K562 (cell line): Measurements from ENCODE around the gene LSM11. TPM values are rescaled to one million over a fixed set of nuclear protein-coding genes. Genes with fewer than 3 reads are reported as not detected.
A peak's percentile ranks its signal among the peaks of the same experiment; 100 is the strongest.

ENCODE experiments used
- BACH1 ChIP-seq: fragments of 200-800 bp; sonication (Bioruptor generic); IDR thresholded peaks from 2 replicates; pipeline ENCODE4 v1.6.1; 2016; ENCODE audit warnings: missing genetic modification characterization, missing compliant biosample characterization
- BDP1 ChIP-seq: IDR thresholded peaks from 3 replicates; pipeline ENCODE4 v1.6.1; 2011; ENCODE audit not compliant: insufficient read length, insufficient read depth
- CLOCK ChIP-seq: fragments of 250-450 bp; sonication (Bioruptor Pico); IDR thresholded peaks from 2 replicates; pipeline ENCODE4 v1.4.0; 2020; ENCODE audit warnings: mild to moderate bottlenecking, moderate library complexity, borderline replicate concordance
- CREB1 ChIP-seq, 2 experiments: sonication (generic) in 1 of 2; formaldehyde crosslinking in 1 of 2; IDR thresholded peaks; 2 replicates each; pipeline versions ENCODE4 v1.6.1 to v1.8.0; 2012 to 2022; ENCODE audit warnings: inconsistent platforms in 1 of 2, mild to moderate bottlenecking in 1 of 2, missing genetic modification reagents in 1 of 2, moderate library complexity in 1 of 2
- CXXC5 ChIP-seq: fragments of 250-450 bp; sonication (Bioruptor Pico); IDR thresholded peaks from 2 replicates; pipeline ENCODE4 v1.8.0; 2022; ENCODE audit warnings: inconsistent platforms, mild to moderate bottlenecking, moderate library complexity
- HMBOX1 ChIP-seq: sonication (generic); IDR thresholded peaks from 2 replicates; pipeline ENCODE4 v1.6.1; 2016
- JUN ChIP-seq, 2 experiments: sonication (generic) in 1 of 2; formaldehyde crosslinking in 1 of 2; IDR thresholded peaks; 2 replicates each; pipeline versions ENCODE4 v1.6.1 to v1.8.0; 2012 to 2022; ENCODE audit warnings: borderline replicate concordance in 2 of 2, mild to moderate bottlenecking in 2 of 2, improper control_type of control experiment in 1 of 2, low read depth in 1 of 2, low read length in 1 of 2, missing genetic modification reagents in 1 of 2
- L3MBTL2 ChIP-seq: fragments of 450-650 bp; IDR thresholded peaks from 2 replicates; pipeline ENCODE4 v1.6.1; 2016; ENCODE audit warnings: mild to moderate bottlenecking, moderate library complexity
- LEF1 ChIP-seq: fragments of 450-650 bp; IDR thresholded peaks from 2 replicates; pipeline ENCODE4 v1.6.1; 2016; ENCODE audit warnings: mild to moderate bottlenecking
- MAX ChIP-seq: sonication (generic); formaldehyde crosslinking; IDR thresholded peaks from 2 replicates; pipeline ENCODE4 v1.9.0; 2022; ENCODE audit warnings: mild to moderate bottlenecking, missing genetic modification reagents
- MBD2 ChIP-seq: sonication (generic); IDR thresholded peaks from 2 replicates; pipeline ENCODE4 v1.6.1; 2016; ENCODE audit warnings: low read depth, borderline replicate concordance
- NKRF ChIP-seq: fragments of 450-650 bp; IDR thresholded peaks from 2 replicates; pipeline ENCODE4 v1.6.1; 2016; ENCODE audit warnings: borderline replicate concordance
- RCOR1 ChIP-seq, 2 experiments: IDR thresholded peaks; 2 replicates each; pipeline ENCODE4 v1.6.1; 2012; ENCODE audit warnings: low read depth in 2 of 2, low read length in 2 of 2, borderline replicate concordance in 1 of 2, improper control_type of control experiment in 1 of 2
- ZNF143 ChIP-seq: sonication (generic); formaldehyde crosslinking; IDR thresholded peaks from 2 replicates; pipeline ENCODE4 v1.9.0; 2022; ENCODE audit warnings: mild to moderate bottlenecking, missing genetic modification reagents
- ZNF212 ChIP-seq: fragments of 450-650 bp; formaldehyde crosslinking; IDR thresholded peaks from 2 replicates; pipeline ENCODE4 v1.4.0; 2020; ENCODE audit warnings: mild to moderate bottlenecking
- ZNF41 ChIP-seq: fragments of 250-450 bp; sonication (Bioruptor Pico); conservative IDR thresholded peaks from 2 replicates; pipeline ENCODE4 v1.4.0; 2020; ENCODE audit warnings: mild to moderate bottlenecking
- ZNF444 ChIP-seq: fragments of 250-450 bp; sonication (Bioruptor Pico); IDR thresholded peaks from 2 replicates; pipeline ENCODE4 v1.4.0; 2020; ENCODE audit warnings: mild to moderate bottlenecking, moderate library complexity
- ZNF668 ChIP-seq: fragments of 250-450 bp; sonication (Bioruptor Pico); IDR thresholded peaks from 2 replicates; pipeline ENCODE4 v1.8.0; 2022; ENCODE audit warnings: mild to moderate bottlenecking, inconsistent platforms
- ZNF79 ChIP-seq: fragments of 250-450 bp; sonication (Bioruptor Pico); IDR thresholded peaks from 2 replicates; pipeline ENCODE4 v1.4.0; 2020; ENCODE audit warnings: low read depth, mild to moderate bottlenecking, moderate library complexity
- polyA plus RNA-seq, 8 experiments: library from polyadenylated mRNA; depleted of rRNA in 4 of 8; stranded (reverse) in 5 of 8; unstranded in 3 of 8; fragments of >200 nt; fragmentation: Nextera tagmentation in 2 of 8; fragmentation: Illumina TruSeq in 1 of 8; extraction: Ambion mirVana in 2 of 8; extraction: Trizol in 1 of 8; gene quantifications; 2 replicates each; pipeline versions ENCODE4 v1.2.1 to v1.2.3, GENCODE V29; 2011 to 2014; ENCODE audit warnings: inconsistent platforms in 1 of 8, missing spikeins in 1 of 8
- total RNA-seq, 7 experiments: library from RNA; depleted of rRNA in 6 of 7; stranded (reverse); fragments of >200 nt in 6 of 7; fragmentation: Illumina TruSeq in 2 of 7; extraction: Trizol in 2 of 7; gene quantifications; 2 replicates each; pipeline versions ENCODE4 v1.2.1 to v1.2.3, GENCODE V29; 2011 to 2021; ENCODE audit warnings: low replicate concordance in 1 of 7

The LSM11 gene
- total and polyA plus RNA-seq, 9 of the 15 experiments (the other 6 are each of a cell fraction or from before 2014, with no cell fraction given) = 1.8 to 9.4 (median 4.7) TPM

- peak; percentile 50; the same call in 1 of the 2 replicates for TF ChIP-seq CREB1 (IDR thresholded peaks at IDR 0.05)
- no peak for TF ChIP-seq CREB1 (CRISPR knock-in tag; IDR thresholded peaks at IDR 0.05)
- TF ChIP-seq LEF1 = peak; percentile 35; the same call in 1 of the 2 replicates
- TF ChIP-seq CXXC5 = 0 out of 2 replicates have a peak, but pooled peaks have one; percentile 30
- TF ChIP-seq ZNF212 = no peak
- no peak for TF ChIP-seq ZNF79 (CRISPR knock-in tag)
- peak; percentile 13; the same call in 1 of the 2 replicates for TF ChIP-seq L3MBTL2
- no peak for TF ChIP-seq JUN (IDR thresholded peaks at IDR 0.05; ENCODE audit: borderline replicate concordance, low read depth, low read length)
- TF ChIP-seq JUN (CRISPR knock-in tag; IDR thresholded peaks at IDR 0.05; ENCODE audit: borderline replicate concordance) = no peak
- TF ChIP-seq HMBOX1 = peak; percentile 44; the same call in 1 of the 2 replicates
- peak; percentile 8 to 76; a peak in 3 of 4 replicates for TF ChIP-seq RCOR1 (IDR thresholded peaks at IDR 0.05; ENCODE audit: borderline replicate concordance in 1 of 2, low read depth in 2 of 2, low read length in 2 of 2)
- no peak for TF ChIP-seq BACH1 (tag)
- no peak for TF ChIP-seq BDP1
- no peak for TF ChIP-seq ZNF668 (CRISPR knock-in tag)
- no peak for TF ChIP-seq ZNF444
- peak; percentile 37; the same call in 1 of the 2 replicates for TF ChIP-seq NKRF
- TF ChIP-seq ZNF143 (CRISPR knock-in tag) = no peak
- no peak for TF ChIP-seq MAX
- no peak for TF ChIP-seq ZNF41 (CRISPR knock-in tag)
- no peak for TF ChIP-seq CLOCK (CRISPR knock-in tag)
- 0 out of 2 replicates have a peak, but pooled peaks have one; percentile 14 for TF ChIP-seq MBD2
Measured at GRCh38 chr5:157732596-157733262, 10.8 kb upstream of the LSM11 start (continued).
